Measurements from ENCODE around the gene RBM18.

RBM18 gene

DNA sequence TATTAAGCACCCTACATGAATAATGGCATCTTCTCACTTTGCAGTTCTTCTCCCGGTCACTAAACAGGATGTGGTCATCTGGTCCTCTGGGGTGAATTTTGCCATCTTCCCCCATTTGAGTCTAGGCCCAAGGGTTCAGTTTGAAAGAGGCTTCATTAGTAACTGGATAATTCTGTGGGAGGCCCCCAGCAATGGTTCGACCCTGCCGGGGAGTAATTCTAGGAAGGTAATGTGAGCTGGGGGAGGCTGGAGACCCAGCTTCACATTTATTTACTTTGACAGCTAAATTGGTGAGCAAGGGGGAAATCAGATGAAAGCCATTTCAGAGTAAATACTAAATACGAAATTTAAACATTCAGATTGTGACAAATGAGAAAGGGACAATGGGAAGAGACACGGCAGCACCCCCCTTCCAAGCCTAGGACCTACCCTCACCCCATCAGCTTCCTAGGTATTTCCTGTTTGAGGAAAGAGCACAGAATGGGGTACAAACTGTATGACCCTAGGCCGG, 31.8 kb downstream of the RBM18 start:
- H3K4me3 ChIP-seq (ENCODE audit: control insufficient read depth, low read depth, low read length), result no peak overlapping the region
- TF ChIP-seq, protein P1, sequence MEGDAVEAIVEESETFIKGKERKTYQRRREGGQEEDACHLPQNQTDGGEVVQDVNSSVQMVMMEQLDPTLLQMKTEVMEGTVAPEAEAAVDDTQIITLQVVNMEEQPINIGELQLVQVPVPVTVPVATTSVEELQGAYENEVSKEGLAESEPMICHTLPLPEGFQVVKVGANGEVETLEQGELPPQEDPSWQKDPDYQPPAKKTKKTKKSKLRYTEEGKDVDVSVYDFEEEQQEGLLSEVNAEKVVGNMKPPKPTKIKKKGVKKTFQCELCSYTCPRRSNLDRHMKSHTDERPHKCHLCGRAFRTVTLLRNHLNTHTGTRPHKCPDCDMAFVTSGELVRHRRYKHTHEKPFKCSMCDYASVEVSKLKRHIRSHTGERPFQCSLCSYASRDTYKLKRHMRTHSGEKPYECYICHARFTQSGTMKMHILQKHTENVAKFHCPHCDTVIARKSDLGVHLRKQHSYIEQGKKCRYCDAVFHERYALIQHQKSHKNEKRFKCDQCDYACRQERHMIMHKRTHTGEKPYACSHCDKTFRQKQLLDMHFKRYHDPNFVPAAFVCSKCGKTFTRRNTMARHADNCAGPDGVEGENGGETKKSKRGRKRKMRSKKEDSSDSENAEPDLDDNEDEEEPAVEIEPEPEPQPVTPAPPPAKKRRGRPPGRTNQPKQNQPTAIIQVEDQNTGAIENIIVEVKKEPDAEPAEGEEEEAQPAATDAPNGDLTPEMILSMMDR (conservative IDR thresholded peaks at IDR 0.05; ENCODE audit: control insufficient read depth, insufficient read depth, low read depth, low read length), result no peak
- no peak for DNase-seq (ENCODE audit: low read depth)

DNA sequence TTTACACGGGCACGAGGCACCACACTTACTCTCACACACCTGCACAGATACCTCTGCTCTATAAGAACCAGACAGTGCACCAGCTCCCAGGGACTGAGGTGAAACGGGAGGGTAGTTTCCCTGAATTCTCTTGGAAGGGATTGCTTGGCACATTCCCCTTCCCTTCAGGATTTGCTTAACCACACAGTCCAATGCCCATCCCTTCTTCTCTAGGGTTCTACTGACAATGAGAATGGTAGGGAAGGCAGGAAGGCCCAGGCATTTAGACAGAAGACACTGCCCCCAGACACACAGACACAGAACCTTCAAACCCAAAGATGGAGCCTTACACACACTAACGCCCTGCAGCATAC, 35.2 kb downstream of the RBM18 start:
- DNase-seq (ENCODE audit: low read depth), result no peak
- TF ChIP-seq, protein P1 (conservative IDR thresholded peaks at IDR 0.05; ENCODE audit: control insufficient read depth, insufficient read depth, low read depth, low read length), result no peak
- H3K4me3 ChIP-seq (ENCODE audit: control insufficient read depth, low read depth, low read length), result no peak overlapping the region

DNA sequence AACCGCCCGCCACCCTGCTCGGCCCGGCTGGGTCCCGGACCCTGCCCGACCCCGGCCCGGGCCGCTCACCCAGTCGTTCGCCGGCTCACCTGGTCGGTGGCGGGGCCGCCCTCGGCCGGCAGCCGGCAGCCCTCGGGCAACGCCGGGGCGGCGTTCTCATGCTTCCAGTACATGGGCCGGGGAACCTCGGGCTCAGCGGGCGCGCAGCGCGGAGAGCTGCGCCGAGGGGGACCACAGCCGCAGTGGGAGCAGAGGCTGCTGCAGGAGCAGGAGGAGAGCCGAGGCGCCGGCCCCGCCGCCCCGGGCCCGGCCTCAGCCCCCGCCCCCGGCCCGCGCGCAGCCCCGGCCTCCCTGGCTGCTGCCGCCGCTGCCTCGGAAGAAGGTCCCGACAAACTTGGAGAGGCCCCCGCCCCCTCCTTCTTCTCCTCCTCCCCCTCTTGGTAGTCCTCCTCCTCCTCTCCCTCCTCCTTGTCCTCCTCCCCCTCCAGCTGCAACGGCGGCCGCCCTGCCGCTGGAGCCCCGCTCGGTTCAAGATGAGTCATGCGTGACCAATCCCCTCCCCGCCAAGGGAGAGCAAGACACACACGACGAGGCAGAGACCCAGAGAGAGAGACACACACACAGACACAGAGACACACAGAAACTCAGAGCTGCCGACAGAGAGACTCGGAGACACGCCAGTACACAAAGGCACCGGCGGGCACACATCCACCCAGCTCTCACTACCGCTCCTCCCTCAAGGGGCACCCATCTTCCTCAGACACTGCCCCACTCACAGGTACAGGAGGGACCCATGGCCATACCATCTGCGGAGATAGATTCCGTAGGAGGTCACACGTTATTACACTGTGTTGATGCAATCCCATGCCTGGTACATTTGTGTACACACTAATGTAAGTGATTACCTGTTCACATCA, 35.8 kb downstream of the RBM18 start, which contains the start of gene LHX6:
LHX6 (minus strand) TSS at position 390 of the 917 bp plus-strand sequence; CDS start at position 173, 217 bp downstream.
- DNase-seq (ENCODE audit: low read depth), result peak; percentile 37
- TF ChIP-seq, protein P1 (conservative IDR thresholded peaks at IDR 0.05; ENCODE audit: control insufficient read depth, insufficient read depth, low read depth, low read length), result no peak
- peak within 1 kb of the TSS; percentile 1 for H3K4me3 ChIP-seq (ENCODE audit: control insufficient read depth, low read depth, low read length)

DNA sequence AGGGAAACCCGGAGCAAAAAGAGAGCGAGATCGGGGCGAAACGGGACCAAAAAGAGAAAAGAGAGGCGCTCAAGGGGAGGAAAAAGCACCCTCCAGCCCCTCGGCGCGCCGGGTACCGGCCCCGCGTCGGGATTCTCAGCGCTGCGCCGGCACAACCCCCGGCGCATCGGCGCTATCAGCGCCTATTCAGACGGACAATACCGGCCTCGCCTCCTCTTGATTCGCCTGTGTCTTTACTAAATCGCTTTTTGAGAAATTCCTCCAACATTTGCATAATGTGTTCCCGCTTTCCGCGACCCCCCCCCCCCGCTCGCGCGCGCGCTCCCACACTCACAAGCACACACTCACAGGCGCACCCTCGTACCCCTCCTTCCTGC, 36.5 kb downstream of the RBM18 start:
- no peak for DNase-seq (ENCODE audit: low read depth)
- TF ChIP-seq, protein P1 (conservative IDR thresholded peaks at IDR 0.05; ENCODE audit: control insufficient read depth, insufficient read depth, low read depth, low read length), result no peak
- H3K4me3 ChIP-seq (ENCODE audit: control insufficient read depth, low read depth, low read length), result peak overlapping the region; percentile 1

DNA sequence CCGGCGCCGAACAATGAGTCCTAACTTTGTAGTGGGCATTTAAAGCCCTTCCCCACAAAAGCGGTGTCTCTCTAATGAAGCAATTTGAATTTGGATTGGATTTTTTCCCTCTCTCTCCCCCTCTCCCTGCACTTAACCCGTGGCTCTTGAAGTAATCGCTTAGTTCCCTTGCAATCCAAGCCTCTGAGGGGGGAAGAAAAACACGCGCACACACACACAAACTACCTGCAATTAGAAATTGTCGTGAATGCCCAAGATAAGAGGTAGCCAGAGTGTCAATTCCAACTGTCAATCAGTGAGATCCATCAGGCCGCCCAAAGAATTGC, 37.1 kb downstream of the RBM18 start:
- H3K4me3 ChIP-seq (ENCODE audit: control insufficient read depth, low read depth, low read length), result no peak overlapping the region
- TF ChIP-seq, protein P1 (conservative IDR thresholded peaks at IDR 0.05; ENCODE audit: control insufficient read depth, insufficient read depth, low read depth, low read length), result no peak
- DNase-seq (ENCODE audit: low read depth), result no peak

DNA sequence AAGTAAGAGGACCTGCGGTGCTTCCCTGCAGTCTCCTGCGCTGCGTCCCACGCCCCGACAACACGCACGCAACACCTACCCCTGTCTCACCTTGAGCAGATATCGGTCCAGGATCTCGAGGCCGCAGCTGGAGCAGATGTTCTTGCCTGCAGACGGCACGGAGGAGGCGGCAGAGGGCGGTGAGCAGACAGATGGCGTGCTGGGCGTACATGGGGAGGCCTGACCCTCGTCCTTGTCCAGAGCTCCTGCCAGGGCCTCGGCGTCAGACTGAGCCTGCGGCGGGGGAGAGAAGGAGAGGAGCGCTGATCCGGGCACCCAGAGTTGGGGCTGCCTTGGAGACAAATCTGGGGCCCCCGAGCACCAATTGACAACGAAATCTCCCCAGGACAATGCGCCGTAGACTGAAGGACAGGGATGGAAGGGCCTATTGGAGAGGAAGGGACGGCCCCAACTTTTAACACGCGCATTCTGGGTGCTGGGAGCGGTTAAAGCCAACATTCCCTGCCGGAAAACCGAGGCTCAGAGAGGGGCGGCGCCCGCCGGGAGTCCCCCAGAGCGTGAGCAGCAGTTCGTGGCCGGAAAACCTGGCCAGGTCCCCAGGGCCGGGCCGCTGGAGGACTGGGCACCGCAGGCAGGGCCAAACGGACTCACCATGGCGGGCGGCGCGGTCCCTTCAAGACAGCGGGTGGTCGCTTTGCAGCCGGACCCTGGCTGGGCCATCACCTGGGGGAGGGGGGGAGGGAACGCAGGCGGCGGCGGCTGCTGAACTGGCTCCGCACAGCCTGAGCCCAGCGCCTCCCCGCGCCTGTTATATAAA, 37.7 kb downstream of the RBM18 start:
- TF ChIP-seq, protein P1 (conservative IDR thresholded peaks at IDR 0.05; ENCODE audit: control insufficient read depth, insufficient read depth, low read depth, low read length), result no peak
- DNase-seq (ENCODE audit: low read depth), result no peak
- H3K4me3 ChIP-seq (ENCODE audit: control insufficient read depth, low read depth, low read length), result no peak overlapping the region
